ENCODE measurements around the gene LRP10.

- no peak for TF ChIP-seq CTCF (IDR thresholded peaks at IDR 0.05)
- TF ChIP-seq EZH2 (IDR thresholded peaks at IDR 0.05), result no peak
- TF ChIP-seq EZH2phosphoT487 (IDR thresholded peaks at IDR 0.05), result no peak
Measured at GRCh38 chr14:22854963-22855724, 16.4 kb upstream of the LRP10 start.

All from neural progenitor cell (in vitro differentiated cells).